Liver (tissue), 9 donors: ENCODE results near the gene EIF3F. TPM values are rescaled to one million over a fixed set of nuclear protein-coding genes. Genes with fewer than 3 reads are reported as not detected.

Experiments
- DNase-seq: peaks from one replicate; pipeline ENCODE4 v3.0.0-alpha.2; 2017; ENCODE audit warnings: low spot score
- H3K27ac ChIP-seq, 2 donors: one replicate each; pipeline ENCODE4 v1.7.0; 2013; ENCODE audit warnings: inconsistent platforms in 2 of 2, low read length in 2 of 2, control low read depth in 1 of 2, low read depth in 1 of 2, mild to moderate bottlenecking in 1 of 2
- H3K27me3 ChIP-seq, 4 donors: one replicate each; pipeline versions ENCODE4 v1.6.1 to v1.7.0; 2013; ENCODE audit warnings: low read length in 3 of 4, inconsistent platforms in 1 of 4, mild to moderate bottlenecking in 1 of 4, moderate library complexity in 1 of 4; ENCODE audit not compliant: control insufficient read depth in 4 of 4, insufficient read depth in 4 of 4
- H3K36me3 ChIP-seq, 4 donors: one replicate each; pipeline versions ENCODE4 v1.6.1 to v1.7.0; 2013; ENCODE audit warnings: low read length in 3 of 4, mild to moderate bottlenecking in 3 of 4, low read depth in 1 of 4, moderate library complexity in 1 of 4; ENCODE audit not compliant: control insufficient read depth in 4 of 4, insufficient read depth in 3 of 4
- H3K4me1 ChIP-seq, 4 donors: one replicate each; pipeline versions ENCODE4 v1.6.1 to v1.7.0; 2013; ENCODE audit warnings: low read length in 3 of 4, mild to moderate bottlenecking in 3 of 4, moderate library complexity in 1 of 4; ENCODE audit not compliant: control insufficient read depth in 4 of 4, insufficient read depth in 4 of 4
- H3K4me3 ChIP-seq, 3 donors: one replicate each; pipeline versions ENCODE4 v1.6.1 to v1.7.0; 2013; ENCODE audit warnings: low read length in 3 of 3, control low read depth in 1 of 3, low read depth in 1 of 3, mild to moderate bottlenecking in 1 of 3
- H3K9ac ChIP-seq, 2 donors: one replicate each; pipeline ENCODE4 v1.7.0; 2013; ENCODE audit warnings: low read length in 2 of 2, mild to moderate bottlenecking in 2 of 2, moderate library complexity in 2 of 2, control low read depth in 1 of 2, low read depth in 1 of 2
- H3K9me3 ChIP-seq, 4 donors: one replicate each; pipeline versions ENCODE4 v1.6.1 to v1.7.0; 2013; ENCODE audit warnings: low read length in 3 of 4; ENCODE audit not compliant: control insufficient read depth in 4 of 4
- EGR1 ChIP-seq, 2 donors: IDR thresholded peaks; 2 replicates each; pipeline ENCODE4 v1.6.1; 2016 to 2018; ENCODE audit warnings: antibody characterized with exemption in 2 of 2, low read depth in 2 of 2
- FOXA1 ChIP-seq: IDR thresholded peaks from 2 replicates; pipeline ENCODE4 v1.6.1; 2016; ENCODE audit warnings: antibody characterized with exemption
- FOXA2 ChIP-seq: IDR thresholded peaks from 2 replicates; pipeline ENCODE4 v1.6.1; 2016; ENCODE audit warnings: antibody characterized with exemption
- GABPA ChIP-seq, 2 donors: IDR thresholded peaks in 1 of 2; conservative IDR thresholded peaks in 1 of 2; 2 replicates each; pipeline ENCODE4 v1.6.1; 2016; ENCODE audit warnings: antibody characterized with exemption in 2 of 2, mild to moderate bottlenecking in 1 of 2, moderate library complexity in 1 of 2
- HNF4A ChIP-seq, 2 donors: conservative IDR thresholded peaks; 2 replicates each; pipeline ENCODE4 v1.6.1; 2016; ENCODE audit warnings: antibody characterized with exemption in 2 of 2, mild to moderate bottlenecking in 2 of 2
- HNF4G ChIP-seq: IDR thresholded peaks from 2 replicates; pipeline ENCODE4 v1.6.1; 2016; ENCODE audit warnings: antibody characterized with exemption
- JUND ChIP-seq, 2 donors: IDR thresholded peaks; 2 replicates each; pipeline ENCODE4 v1.6.1; 2016; ENCODE audit warnings: antibody characterized with exemption in 2 of 2
- NR2F2 ChIP-seq: IDR thresholded peaks from 2 replicates; pipeline ENCODE4 v1.6.1; 2016; ENCODE audit warnings: antibody characterized with exemption
- RAD21 ChIP-seq, 2 donors: IDR thresholded peaks; 2 replicates each; pipeline ENCODE4 v1.6.1; 2016; ENCODE audit warnings: antibody characterized with exemption in 2 of 2, mild to moderate bottlenecking in 2 of 2
- RXRA ChIP-seq, 2 donors: IDR thresholded peaks; 2 replicates each; pipeline ENCODE4 v1.6.1; 2017 to 2018; ENCODE audit warnings: antibody characterized with exemption in 2 of 2, mild to moderate bottlenecking in 1 of 2
- SP1 ChIP-seq: IDR thresholded peaks from 2 replicates; pipeline ENCODE4 v1.6.1; 2018; ENCODE audit warnings: antibody characterized with exemption, mild to moderate bottlenecking
- TAF1 ChIP-seq: conservative IDR thresholded peaks from 2 replicates; pipeline ENCODE4 v1.6.1; 2016; ENCODE audit warnings: antibody characterized with exemption, mild to moderate bottlenecking
- YY1 ChIP-seq: IDR thresholded peaks from 2 replicates; pipeline ENCODE4 v1.6.1; 2016; ENCODE audit warnings: antibody characterized with exemption, mild to moderate bottlenecking
- WGBS: extraction: QIAGEN DNeasy Blood & Tissue Kit; methylation state at CpG from one replicate; pipeline ENCODE4 v1.1.7; 2013; 5-methylcytosine and 5-hydroxymethylcytosine counted together
- polyA plus RNA-seq, 2 donors: library from polyadenylated mRNA; stranded (reverse) in 1 of 2; unstranded in 1 of 2; fragments of 200-250 nt in 1 of 2; fragments of >200 nt in 1 of 2; fragmentation: Nextera tagmentation in 1 of 2; extraction: Ambion mirVana in 1 of 2; gene quantifications; one replicate each; pipeline versions ENCODE4 v1.2.1 to v1.2.3, GENCODE V29; 2013 to 2015
- total RNA-seq, 2 donors: library from RNA; depleted of rRNA; stranded (reverse); fragments of >200 nt; gene quantifications; one replicate each; pipeline ENCODE4 v1.2.3, GENCODE V29; 2014
- TF ChIP-seq, protein P1 (sequence below): IDR thresholded peaks from 2 replicates; pipeline ENCODE4 v1.6.1; 2016; ENCODE audit warnings: antibody characterized with exemption
- TF ChIP-seq, protein P2 (sequence below): IDR thresholded peaks from 2 replicates; pipeline ENCODE4 v1.6.1; 2016; ENCODE audit warnings: antibody characterized with exemption, mild to moderate bottlenecking
- TF ChIP-seq, protein P3 (sequence below): fragments of 150-350 bp; IDR thresholded peaks from 2 replicates; pipeline ENCODE4 v1.5.1; 2017; ENCODE audit warnings: improper control_type of control experiment, low read depth, low read length; ENCODE audit not compliant: missing input control
- donor health status: healthy.
- donor health status: healthy.
- donor health status: healthy.
- donor health status: healthy.
- donor health status: healthy.

Gene EIF3F
- total and polyA plus RNA-seq, 4 donors = 59.4 to 246 (median 147) TPM

DNA sequence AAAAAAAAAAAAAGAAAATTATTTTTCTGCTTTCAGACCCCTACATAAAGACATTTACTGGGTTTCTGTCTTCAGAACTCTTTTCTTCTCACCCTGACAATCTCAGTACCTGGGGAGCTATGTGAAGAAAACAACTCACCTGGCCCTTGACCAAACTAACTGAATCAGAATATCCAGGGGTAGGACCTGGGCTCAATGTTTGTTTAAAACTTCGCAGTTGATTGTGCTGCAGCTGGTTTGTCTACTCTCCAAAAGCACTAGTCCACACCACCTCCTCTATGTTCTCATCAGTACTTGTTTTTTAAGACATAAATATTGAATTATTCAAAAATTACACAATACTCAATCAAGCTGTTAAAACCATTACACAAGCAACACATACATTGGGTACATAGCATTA lies 34.8 kb downstream of the EIF3F start:
- no peak for TF ChIP-seq SP1
- no peak for TF ChIP-seq RAD21 (IDR thresholded peaks at IDR 0.05)
- no peak for TF ChIP-seq TAF1
- no peak for TF ChIP-seq GABPA (IDR thresholded peaks at IDR 0.05 in 1 of 2, conservative IDR thresholded peaks at IDR 0.05 in 1 of 2)
- no peak for TF ChIP-seq YY1
- TF ChIP-seq, protein P1, sequence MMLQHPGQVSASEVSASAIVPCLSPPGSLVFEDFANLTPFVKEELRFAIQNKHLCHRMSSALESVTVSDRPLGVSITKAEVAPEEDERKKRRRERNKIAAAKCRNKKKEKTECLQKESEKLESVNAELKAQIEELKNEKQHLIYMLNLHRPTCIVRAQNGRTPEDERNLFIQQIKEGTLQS = no peak
- TF ChIP-seq HNF4A (conservative IDR thresholded peaks at IDR 0.05) = no peak
- no peak for TF ChIP-seq EGR1 (IDR thresholded peaks at IDR 0.05; ENCODE audit: low read depth in 2 of 2)
- no peak for TF ChIP-seq FOXA1
- TF ChIP-seq, protein P2, sequence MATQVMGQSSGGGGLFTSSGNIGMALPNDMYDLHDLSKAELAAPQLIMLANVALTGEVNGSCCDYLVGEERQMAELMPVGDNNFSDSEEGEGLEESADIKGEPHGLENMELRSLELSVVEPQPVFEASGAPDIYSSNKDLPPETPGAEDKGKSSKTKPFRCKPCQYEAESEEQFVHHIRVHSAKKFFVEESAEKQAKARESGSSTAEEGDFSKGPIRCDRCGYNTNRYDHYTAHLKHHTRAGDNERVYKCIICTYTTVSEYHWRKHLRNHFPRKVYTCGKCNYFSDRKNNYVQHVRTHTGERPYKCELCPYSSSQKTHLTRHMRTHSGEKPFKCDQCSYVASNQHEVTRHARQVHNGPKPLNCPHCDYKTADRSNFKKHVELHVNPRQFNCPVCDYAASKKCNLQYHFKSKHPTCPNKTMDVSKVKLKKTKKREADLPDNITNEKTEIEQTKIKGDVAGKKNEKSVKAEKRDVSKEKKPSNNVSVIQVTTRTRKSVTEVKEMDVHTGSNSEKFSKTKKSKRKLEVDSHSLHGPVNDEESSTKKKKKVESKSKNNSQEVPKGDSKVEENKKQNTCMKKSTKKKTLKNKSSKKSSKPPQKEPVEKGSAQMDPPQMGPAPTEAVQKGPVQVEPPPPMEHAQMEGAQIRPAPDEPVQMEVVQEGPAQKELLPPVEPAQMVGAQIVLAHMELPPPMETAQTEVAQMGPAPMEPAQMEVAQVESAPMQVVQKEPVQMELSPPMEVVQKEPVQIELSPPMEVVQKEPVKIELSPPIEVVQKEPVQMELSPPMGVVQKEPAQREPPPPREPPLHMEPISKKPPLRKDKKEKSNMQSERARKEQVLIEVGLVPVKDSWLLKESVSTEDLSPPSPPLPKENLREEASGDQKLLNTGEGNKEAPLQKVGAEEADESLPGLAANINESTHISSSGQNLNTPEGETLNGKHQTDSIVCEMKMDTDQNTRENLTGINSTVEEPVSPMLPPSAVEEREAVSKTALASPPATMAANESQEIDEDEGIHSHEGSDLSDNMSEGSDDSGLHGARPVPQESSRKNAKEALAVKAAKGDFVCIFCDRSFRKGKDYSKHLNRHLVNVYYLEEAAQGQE = no peak
- no peak for TF ChIP-seq NR2F2
- no peak for TF ChIP-seq JUND (IDR thresholded peaks at IDR 0.05)
- TF ChIP-seq, protein P3, sequence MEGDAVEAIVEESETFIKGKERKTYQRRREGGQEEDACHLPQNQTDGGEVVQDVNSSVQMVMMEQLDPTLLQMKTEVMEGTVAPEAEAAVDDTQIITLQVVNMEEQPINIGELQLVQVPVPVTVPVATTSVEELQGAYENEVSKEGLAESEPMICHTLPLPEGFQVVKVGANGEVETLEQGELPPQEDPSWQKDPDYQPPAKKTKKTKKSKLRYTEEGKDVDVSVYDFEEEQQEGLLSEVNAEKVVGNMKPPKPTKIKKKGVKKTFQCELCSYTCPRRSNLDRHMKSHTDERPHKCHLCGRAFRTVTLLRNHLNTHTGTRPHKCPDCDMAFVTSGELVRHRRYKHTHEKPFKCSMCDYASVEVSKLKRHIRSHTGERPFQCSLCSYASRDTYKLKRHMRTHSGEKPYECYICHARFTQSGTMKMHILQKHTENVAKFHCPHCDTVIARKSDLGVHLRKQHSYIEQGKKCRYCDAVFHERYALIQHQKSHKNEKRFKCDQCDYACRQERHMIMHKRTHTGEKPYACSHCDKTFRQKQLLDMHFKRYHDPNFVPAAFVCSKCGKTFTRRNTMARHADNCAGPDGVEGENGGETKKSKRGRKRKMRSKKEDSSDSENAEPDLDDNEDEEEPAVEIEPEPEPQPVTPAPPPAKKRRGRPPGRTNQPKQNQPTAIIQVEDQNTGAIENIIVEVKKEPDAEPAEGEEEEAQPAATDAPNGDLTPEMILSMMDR = no peak
- no peak for TF ChIP-seq HNF4G
- TF ChIP-seq FOXA2 = no peak
- Histone ChIP-seq H3K4me1 (peaks cover 5 to 20% (median 14%) of the 10 kb centered on the region in 4 donors), H3K27ac (no peak overlapping the region), H3K4me3 (no peak overlapping the region), H3K27me3 (peaks cover 0 to 8% (median 5%) of the 10 kb centered on the region in 4 donors), H3K9ac (no peak overlapping the region), H3K36me3 (no peaks in the 10 kb centered on the region), H3K9me3 (no peaks in the 10 kb centered on the region)
- DNase-seq = no peak
- WGBS = 84% methylated on average over 1 of the region's 1 CpG

DNA sequence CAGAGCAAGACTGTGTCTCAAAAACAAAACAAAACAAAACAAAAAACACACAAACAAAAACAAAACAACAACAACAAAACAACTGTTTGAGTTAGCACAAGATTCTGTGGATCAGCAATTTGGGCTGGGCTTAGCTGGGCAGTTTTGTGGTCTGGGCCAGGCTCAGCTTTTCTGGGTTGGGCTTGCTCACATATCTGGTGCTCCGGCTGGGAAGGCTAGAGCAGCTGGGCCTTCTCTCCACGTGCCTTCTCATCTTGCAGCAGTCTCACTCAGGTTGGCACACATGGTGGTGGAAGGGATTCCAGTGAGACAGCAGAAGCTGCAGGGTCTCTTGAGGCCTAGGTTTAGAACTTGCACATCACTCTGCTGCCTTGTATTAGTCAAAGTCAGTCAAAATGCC lies 35.7 kb downstream of the EIF3F start:
- Histone ChIP-seq H3K27ac (no peak overlapping the region), H3K4me1 (peaks cover 5 to 20% (median 14%) of the 10 kb centered on the region in 4 donors), H3K9me3 (no peaks in the 10 kb centered on the region), H3K36me3 (no peaks in the 10 kb centered on the region), H3K4me3 (no peak overlapping the region), H3K27me3 (peaks cover 0 to 8% (median 3%) of the 10 kb centered on the region in 4 donors), H3K9ac (no peak overlapping the region)
- 91% methylated on average over 2 of the region's 2 CpGs for WGBS
- DNase-seq = no peak
- TF ChIP-seq NR2F2 (no peak), RXRA (IDR thresholded peaks at IDR 0.05) (no peak), GABPA (IDR thresholded peaks at IDR 0.05 in 1 of 2, conservative IDR thresholded peaks at IDR 0.05 in 1 of 2) (no peak), HNF4A (conservative IDR thresholded peaks at IDR 0.05) (no peak), EGR1 (IDR thresholded peaks at IDR 0.05; ENCODE audit: low read depth in 2 of 2) (no peak), JUND (IDR thresholded peaks at IDR 0.05) (no peak), FOXA2 (no peak)
